PC-9 (cell line): ENCODE data around the gene SUB1. TPM values are rescaled to one million over a fixed set of nuclear protein-coding genes. Genes with fewer than 3 reads are reported as not detected.

ENCODE experiments used
- BruUV-seq: library from RNA; stranded (reverse); fragments of 400-500 nt; replicated peaks from 2 replicates; lab custom pipeline; 2021; lab: Mats Ljungman, UMichigan
- CTCF ChIA-PET: fragments of 300-600 bp; sonication (Branson Sonifier 250); formaldehyde crosslinking; loops from one replicate; lab custom pipeline; 2022; ENCODE audit warnings: antibody characterized with exemption; lab: Charles Lee
- POLR2A ChIA-PET: fragments of 300-600 bp; sonication (Branson Sonifier 250); formaldehyde crosslinking; loops from one replicate; lab custom pipeline; 2022; ENCODE audit warnings: antibody characterized with exemption; ENCODE audit not compliant: unreplicated experiment; lab: Charles Lee
- DNase-seq, 2 experiments: peaks; one replicate each; pipeline versions ENCODE4 v3.0.0 to v3.0.0-alpha.2; 2015 to 2022; ENCODE audit warnings: mixed read lengths in 1 of 2
- H2AFZ ChIP-seq: fragments of 200-600 bp; sonication (generic); 2 replicates; pipeline ENCODE4 v1.8.1; 2017; ENCODE audit warnings: antibody characterized with exemption
- H3F3A ChIP-seq: fragments of 200-600 bp; sonication (generic); 2 replicates; pipeline ENCODE4 v1.8.1; 2017; ENCODE audit warnings: antibody characterized with exemption, mild to moderate bottlenecking, low read depth; ENCODE audit not compliant: insufficient read depth
- H3K27ac ChIP-seq: fragments of 200-600 bp; sonication (generic); 2 replicates; pipeline ENCODE4 v1.6.1; 2016; ENCODE audit warnings: mixed run types
- H3K27me3 ChIP-seq: fragments of 200-600 bp; sonication (generic); 2 replicates; pipeline ENCODE4 v1.6.1; 2016; ENCODE audit warnings: low read depth, mixed run types; ENCODE audit not compliant: insufficient read depth
- H3K36me3 ChIP-seq: fragments of 200-600 bp; sonication (generic); 2 replicates; pipeline ENCODE4 v1.6.1; 2016; ENCODE audit warnings: low read depth, mixed run types
- H3K4me1 ChIP-seq: fragments of 200-600 bp; sonication (generic); replicated peaks from 2 replicates; pipeline ENCODE4 v1.6.1; 2016; ENCODE audit warnings: mixed run types; ENCODE audit not compliant: insufficient read depth
- H3K4me2 ChIP-seq: fragments of 200-600 bp; sonication (generic); 2 replicates; pipeline ENCODE4 v1.6.1; 2017; ENCODE audit warnings: mixed run types
- H3K4me3 ChIP-seq: fragments of 200-600 bp; sonication (generic); 2 replicates; pipeline ENCODE4 v1.6.1; 2016; ENCODE audit warnings: mixed run types
- H3K79me2 ChIP-seq: fragments of 200-600 bp; sonication (generic); 2 replicates; pipeline ENCODE4 v1.6.1; 2017; ENCODE audit warnings: low read depth, mixed run types
- H3K9me2 ChIP-seq: fragments of 200-600 bp; sonication (generic); 2 replicates; pipeline ENCODE4 v1.8.1; 2017; ENCODE audit warnings: mild to moderate bottlenecking; ENCODE audit not compliant: insufficient read depth
- H3K9me3 ChIP-seq: fragments of 200-600 bp; sonication (generic); 2 replicates; pipeline ENCODE4 v1.8.1; 2016; ENCODE audit warnings: low read depth; ENCODE audit not compliant: insufficient read depth
- H4K20me1 ChIP-seq: fragments of 200-600 bp; sonication (generic); 2 replicates; pipeline ENCODE4 v1.8.1; 2017; ENCODE audit not compliant: insufficient read depth
- CTCF ChIP-seq: fragments of 200-600 bp; sonication (generic); conservative IDR thresholded peaks from 2 replicates; pipeline ENCODE4 v1.6.1; 2017; ENCODE audit warnings: mixed run types, antibody characterized with exemption, mild to moderate bottlenecking, moderate library complexity
- EZH2 ChIP-seq: fragments of 200-600 bp; sonication (generic); IDR thresholded peaks from 2 replicates; pipeline ENCODE4 v1.8.0; 2017; ENCODE audit warnings: antibody characterized with exemption, low read depth
- intact Hi-C: fragments of 100-400 bp; cut with micrococcal nuclease; formaldehyde crosslinking; loops from one replicate; pipeline ENCODE4 v1.10.0; 2022; ENCODE audit not compliant: unreplicated experiment
- total RNA-seq: library from RNA; stranded (reverse); gene quantifications from 2 replicates; pipeline ENCODE4 v1.2.3, GENCODE V29; 2021

SUB1 gene
- total RNA-seq, 1 experiment from 2014 or later, result 328 TPM

GRCh38 chr5:32645246-32645645 is 59.9 kb downstream of the SUB1 start:
- intact Hi-C loops, result no loop called here
- Histone ChIP-seq H3K9me3 (no peaks in the 10 kb centered on the region), H3F3A (peaks cover 11% of the 10 kb centered on the region), H3K9me2 (no peaks in the 10 kb centered on the region), H3K4me3 (no peak overlapping the region), H3K27me3 (no peaks in the 10 kb centered on the region), H3K79me2 (no peaks in the 10 kb centered on the region), H3K4me2 (no peak overlapping the region), H3K27ac (no peak overlapping the region), H3K36me3 (no peaks in the 10 kb centered on the region), H3K4me1 (peaks cover 18% of the 10 kb centered on the region), H2AFZ (no peak overlapping the region), H4K20me1 (no peaks in the 10 kb centered on the region)
- DNase-seq, result no peak
- no TSS peak for BruUV-seq
- POLR2A ChIA-PET, result no interaction called here
- TF ChIP-seq CTCF (no peak), EZH2 (no peak)
- CTCF ChIA-PET, result no interaction called here

GRCh38 chr5:32646061-32646969 is 61.0 kb downstream of the SUB1 start:
- Histone ChIP-seq H3K27ac (no peak overlapping the region), H3K4me2 (no peak overlapping the region), H3K9me3 (no peaks in the 10 kb centered on the region), H4K20me1 (no peaks in the 10 kb centered on the region), H2AFZ (no peak overlapping the region), H3K4me3 (no peak overlapping the region), H3K79me2 (no peaks in the 10 kb centered on the region), H3K9me2 (no peaks in the 10 kb centered on the region), H3K36me3 (no peaks in the 10 kb centered on the region), H3K4me1 (peaks cover 15% of the 10 kb centered on the region), H3F3A (peaks cover 11% of the 10 kb centered on the region), H3K27me3 (no peaks in the 10 kb centered on the region)
- peak in 1 of 2 experiments; percentile 17 for DNase-seq
- CTCF ChIA-PET, result no interaction called here
- no TSS peak for BruUV-seq
- intact Hi-C loops, result no loop called here
- TF ChIP-seq CTCF (no peak), EZH2 (no peak)
- POLR2A ChIA-PET, result no interaction called here

- no peaks in the 10 kb centered on the region for H3F3A ChIP-seq
- ChIA-PET CTCF (no interaction called here), POLR2A (no interaction called here)
- intact Hi-C loops, result no loop called here
- no peaks in the 10 kb centered on the region for H3K4me1 ChIP-seq
- H3K27me3 ChIP-seq, result no peaks in the 10 kb centered on the region
- TF ChIP-seq CTCF (no peak), EZH2 (no peak)
- H3K79me2 ChIP-seq, result no peaks in the 10 kb centered on the region
- BruUV-seq, result no TSS peak
- H3K4me3 ChIP-seq, result no peak overlapping the region
- no peaks in the 10 kb centered on the region for H3K9me3 ChIP-seq
- H3K9me2 ChIP-seq, result no peaks in the 10 kb centered on the region
- H3K4me2 ChIP-seq, result no peak overlapping the region
- H3K27ac ChIP-seq, result no peak overlapping the region
- no peak overlapping the region for H2AFZ ChIP-seq
- DNase-seq, result peak in 1 of 2 experiments; percentile 3
- H3K36me3 ChIP-seq, result no peaks in the 10 kb centered on the region
- no peaks in the 10 kb centered on the region for H4K20me1 ChIP-seq
Observed at GRCh38 chr5:32651088-32651487, 65.7 kb downstream of the SUB1 start.
